Ascending aorta (tissue), 2 donors: Measurements from ENCODE around the gene CAV2. TPM values are rescaled to one million over a fixed set of nuclear protein-coding genes. Genes with fewer than 3 reads are reported as not detected.
A peak's percentile ranks its signal among the peaks of the same experiment; 100 is the strongest.
"Not testable (repeated sequence)": the region's sequence is repeated elsewhere in the genome, so short reads cannot be mapped to it uniquely, and the experiment has no call there.

Experiments
- DNase-seq, 2 donors: peaks; one replicate each; pipeline ENCODE4 v3.0.0-alpha.2; 2019; ENCODE audit warnings: low spot score in 2 of 2
- H3K27ac ChIP-seq, 2 donors: fragments of 200-600 bp; sonication (generic); one replicate each; pipeline ENCODE4 v1.5.1; 2016 to 2017; ENCODE audit warnings: mild to moderate bottlenecking in 1 of 2
- H3K27me3 ChIP-seq: fragments of 200-600 bp; sonication (generic); one replicate; pipeline ENCODE4 v1.5.1; 2017
- H3K36me3 ChIP-seq, 2 donors: fragments of 200-600 bp; sonication (generic); one replicate each; pipeline ENCODE4 v1.5.1; 2016
- H3K4me1 ChIP-seq, 2 donors: fragments of 200-600 bp; sonication (generic); one replicate each; pipeline ENCODE4 v1.5.1; 2016 to 2017; ENCODE audit warnings: mild to moderate bottlenecking in 1 of 2
- H3K4me3 ChIP-seq, 2 donors: fragments of 200-600 bp; sonication (generic); one replicate each; pipeline ENCODE4 v1.5.1; 2016 to 2017; ENCODE audit warnings: mild to moderate bottlenecking in 1 of 2
- H3K9me3 ChIP-seq, 2 donors: fragments of 200-600 bp; sonication (generic); one replicate each; pipeline ENCODE4 v1.5.1; 2016
- CTCF ChIP-seq, 3 experiments: fragments of 200-600 bp in 2 of 3; fragments of 450-650 bp in 1 of 3; sonication (generic) in 2 of 3; IDR thresholded peaks; one replicate each; pipeline ENCODE4 v1.5.1; 2016 to 2019; ENCODE audit warnings: antibody characterized with exemption in 3 of 3, mild to moderate bottlenecking in 1 of 3, moderate library complexity in 1 of 3
- intact Hi-C: fragments of 100-400 bp; cut with DNase I; formaldehyde crosslinking; loops from one replicate; pipeline ENCODE4 v1.15.1; 2023
- total RNA-seq: library from RNA; depleted of rRNA; stranded (reverse); fragments of >200 nt; gene quantifications from one replicate; pipeline ENCODE4 v1.1.0, GENCODE V29; 2016

The CAV2 gene
- total RNA-seq, 1 donor from 2014 or later, result 92.6 TPM

GRCh38 chr7:116477625-116478024, 21.9 kb upstream of the CAV2 start:
- no peaks in the 10 kb centered on the region for H3K36me3 ChIP-seq
- H3K9me3 ChIP-seq, result no peaks in the 10 kb centered on the region
- no peak for TF ChIP-seq CTCF (IDR thresholded peaks at IDR 0.05)
- H3K4me3 ChIP-seq, result no peak overlapping the region
- intact Hi-C loops, result no loop called here
- H3K27me3 ChIP-seq, result no peaks in the 10 kb centered on the region
- no peaks in the 10 kb centered on the region for H3K4me1 ChIP-seq
- no peak for DNase-seq
- no peak overlapping the region for H3K27ac ChIP-seq

GRCh38 chr7:116478834-116479233, 20.7 kb upstream of the CAV2 start:
- H3K4me3 ChIP-seq, result no peak overlapping the region
- no peaks in the 10 kb centered on the region for H3K27me3 ChIP-seq
- no peaks in the 10 kb centered on the region for H3K9me3 ChIP-seq
- H3K27ac ChIP-seq, result no peak overlapping the region
- no peak for TF ChIP-seq CTCF (IDR thresholded peaks at IDR 0.05)
- H3K36me3 ChIP-seq, result no peaks in the 10 kb centered on the region
- no peak for DNase-seq
- intact Hi-C loops, result no loop called here
- H3K4me1 ChIP-seq, result peaks cover 0 to 5% of the 10 kb centered on the region in 2 donors

GRCh38 chr7:116483271-116483942, 16.1 kb upstream of the CAV2 start:
- Histone ChIP-seq H3K27ac (no peak overlapping the region), H3K36me3 (no peaks in the 10 kb centered on the region), H3K9me3 (no peaks in the 10 kb centered on the region), H3K4me1 (peaks cover 0 to 5% of the 10 kb centered on the region in 2 donors), H3K4me3 (no peak overlapping the region), H3K27me3 (no peaks in the 10 kb centered on the region)
- intact Hi-C loops, result no loop called here
- no peak for TF ChIP-seq CTCF (IDR thresholded peaks at IDR 0.05)
- no peak for DNase-seq

- H3K9me3 ChIP-seq, H3K4me3 ChIP-seq, H3K27ac ChIP-seq, DNase-seq, H3K4me1 ChIP-seq, H3K36me3 ChIP-seq, H3K27me3 ChIP-seq, intact Hi-C loops: not testable (repeated sequence)
Measured at GRCh38 chr7:116484389-116484788, 15.1 kb upstream of the CAV2 start.

GRCh38 chr7:116487907-116488521, 11.5 kb upstream of the CAV2 start:
- intact Hi-C loops, result loop anchor here (5.0 kb wide), 1 partner anchor 36 kb away; no protein-coding TSS in a partner anchor
- Histone ChIP-seq H3K36me3 (no peaks in the 10 kb centered on the region), H3K27me3 (no peaks in the 10 kb centered on the region), H3K27ac (peak overlapping the region in 1 of 2 donors; percentile 13), H3K4me1 (peaks cover 0 to 26% of the 10 kb centered on the region in 2 donors), H3K9me3 (no peaks in the 10 kb centered on the region), H3K4me3 (no peak overlapping the region)
- no peak for TF ChIP-seq CTCF (IDR thresholded peaks at IDR 0.05)
- no peak for DNase-seq

- Histone ChIP-seq H3K9me3 (no peaks in the 10 kb centered on the region), H3K27me3 (no peaks in the 10 kb centered on the region), H3K4me3 (no peak overlapping the region), H3K36me3 (no peaks in the 10 kb centered on the region), H3K4me1 (peaks cover 0 to 28% of the 10 kb centered on the region in 2 donors), H3K27ac (peak overlapping the region; percentile 69 to 72)
- intact Hi-C loops, result no loop called here
- no peak for DNase-seq
- no peak for TF ChIP-seq CTCF (IDR thresholded peaks at IDR 0.05)
Measured at GRCh38 chr7:116490351-116490750, 9.2 kb upstream of the CAV2 start.
